Dedifferentiated amniotic fluid mesenchymal stem cell (primary cell): ENCODE measurements around the gene TTLL1.

Experiments
- DNase-seq: peaks from one replicate; pipeline ENCODE4 v3.0.0-alpha.2; 2016; ENCODE audit errors: extremely low spot score

The TTLL1 gene

DNA sequence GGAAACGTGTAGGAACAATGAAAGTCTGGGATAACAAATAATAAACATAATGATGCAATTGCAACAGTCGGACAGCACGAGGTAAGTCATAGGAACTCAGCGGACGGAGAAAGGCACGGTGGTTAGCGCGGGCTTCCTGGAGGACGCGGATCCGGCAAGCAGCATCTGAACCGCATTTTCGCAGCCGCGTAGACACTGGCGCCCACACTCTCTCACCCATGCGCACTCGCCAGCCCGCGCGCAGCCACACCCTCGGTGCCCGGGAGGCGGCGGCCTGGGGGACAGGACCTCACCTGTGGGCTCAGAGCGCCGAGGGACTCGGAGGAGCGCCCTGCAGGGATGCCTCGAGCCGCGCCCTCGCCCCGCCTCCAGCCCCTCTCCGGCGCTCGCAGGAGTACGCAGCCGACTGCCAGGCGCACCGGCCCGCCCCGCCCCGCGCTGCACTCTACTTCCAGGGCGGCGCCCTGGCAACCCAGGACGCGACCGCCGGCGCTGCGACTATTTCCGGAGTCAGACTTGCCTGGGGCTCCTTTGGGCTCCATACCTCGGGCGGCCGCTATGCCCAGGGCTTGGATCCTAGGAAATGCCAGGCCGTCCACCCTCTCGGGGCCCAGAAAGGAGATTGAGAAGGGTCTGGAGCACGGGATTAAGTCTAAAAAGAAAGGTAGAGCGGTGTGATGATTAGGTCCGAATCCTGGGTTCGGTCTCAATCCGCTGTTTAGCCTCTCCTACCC is at the start of gene TTLL1:
TSS of gene TTLL1 (minus strand) at position 408 of the 734 bp plus-strand sequence. CDS start 13,805 bp downstream, outside the sequence.
- DNase-seq, result peak; percentile 72

DNA sequence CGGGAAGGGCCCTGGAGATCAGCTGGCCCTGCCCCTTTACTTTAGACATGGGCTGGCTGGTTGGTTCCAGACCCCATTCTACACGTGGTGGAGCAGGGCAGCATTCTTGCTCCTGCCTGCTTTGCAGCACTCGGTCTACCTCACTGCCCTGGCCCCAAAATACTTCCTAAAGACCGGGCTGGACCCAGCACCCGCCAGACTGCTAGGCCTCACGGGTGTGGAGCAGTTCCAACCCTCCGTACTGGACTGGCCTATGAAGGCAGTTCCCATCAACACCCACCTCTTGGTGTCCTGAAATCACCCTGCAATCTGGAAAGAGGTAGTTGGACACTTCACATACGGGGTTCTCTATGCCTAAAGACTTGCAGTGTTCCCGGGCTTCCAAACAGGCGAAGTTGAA is 47.6 kb upstream of the TTLL1 start:
- no peak for DNase-seq

DNA sequence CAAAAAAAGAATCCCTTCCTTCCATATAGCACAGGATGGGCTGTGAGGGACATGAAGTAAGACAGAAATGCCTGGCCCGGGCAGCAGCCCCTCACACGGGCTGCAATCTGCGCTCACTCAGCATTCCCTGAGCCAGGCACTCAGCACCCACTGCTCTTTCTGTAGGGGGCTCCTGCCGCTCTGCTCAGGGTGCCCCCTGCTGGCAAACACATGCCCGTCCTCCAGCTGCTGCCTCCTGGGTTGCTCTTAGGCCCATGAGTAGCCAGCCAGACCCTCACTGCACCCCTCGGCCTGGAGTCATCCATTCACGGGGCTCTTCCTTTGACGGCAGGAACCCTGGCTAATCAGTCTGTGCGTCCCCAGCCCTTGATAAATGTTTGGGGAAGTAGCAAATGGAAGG is 47.1 kb upstream of the TTLL1 start:
- DNase-seq, result no peak

DNA sequence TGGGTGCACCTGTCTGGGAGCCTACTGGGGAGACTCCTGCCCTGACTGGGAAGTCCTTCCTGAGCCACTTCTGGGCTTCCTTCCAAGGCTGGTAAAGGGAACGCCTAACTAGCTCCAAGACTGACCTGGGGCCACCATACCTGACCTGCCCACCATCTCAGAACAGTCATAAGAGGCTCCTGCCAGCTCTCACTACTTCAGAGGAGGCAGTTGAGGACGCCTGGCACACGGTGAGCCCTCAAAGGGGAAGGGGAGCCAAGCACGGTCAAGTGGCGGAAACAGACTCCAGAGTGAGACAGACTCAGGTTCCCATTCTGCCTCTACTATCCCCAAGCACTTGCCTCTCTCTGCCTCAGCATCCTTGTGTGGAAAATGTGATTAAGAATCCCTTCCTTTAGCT is 46.4 kb upstream of the TTLL1 start:
- DNase-seq, result no peak

DNA sequence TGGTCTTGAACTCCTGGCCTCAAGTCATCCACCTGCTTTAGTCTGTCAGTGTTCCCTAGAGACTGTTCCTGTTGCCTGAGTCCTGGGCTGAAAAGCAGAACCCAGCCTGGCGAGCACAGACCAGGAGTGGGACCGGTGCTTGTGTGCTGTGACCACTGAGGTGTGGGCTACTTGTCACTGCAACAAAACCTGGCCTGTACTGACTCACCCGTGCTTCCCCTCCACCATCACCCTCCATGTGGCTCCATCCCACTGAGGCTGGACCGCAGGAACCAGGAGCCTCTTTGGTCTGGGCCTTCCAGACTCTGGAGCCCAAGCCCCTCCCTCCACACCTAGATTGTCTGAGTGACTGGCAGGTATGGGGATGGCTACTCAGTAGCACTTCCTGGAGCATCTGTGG is 45.4 kb upstream of the TTLL1 start:
- no peak for DNase-seq

DNA sequence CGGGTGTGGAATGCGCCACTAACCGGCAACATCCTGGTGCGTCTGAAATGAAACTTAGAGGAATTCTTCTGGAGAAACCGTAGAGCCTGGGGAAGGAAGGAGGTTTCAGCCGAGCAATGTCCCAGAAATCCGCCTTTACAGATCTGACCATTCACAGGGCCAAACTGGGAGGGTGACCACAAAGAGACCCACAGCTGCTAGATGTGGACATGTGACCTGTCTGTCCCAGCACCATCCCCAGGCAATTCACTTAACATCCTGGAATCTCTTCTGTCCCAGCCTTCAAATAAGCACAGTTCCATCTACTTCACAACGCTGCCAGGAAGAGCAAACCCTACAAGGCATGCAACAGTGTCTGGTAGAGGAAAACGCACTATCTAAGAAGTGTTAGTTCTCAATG is 44.2 kb upstream of the TTLL1 start:
- DNase-seq, result no peak

DNA sequence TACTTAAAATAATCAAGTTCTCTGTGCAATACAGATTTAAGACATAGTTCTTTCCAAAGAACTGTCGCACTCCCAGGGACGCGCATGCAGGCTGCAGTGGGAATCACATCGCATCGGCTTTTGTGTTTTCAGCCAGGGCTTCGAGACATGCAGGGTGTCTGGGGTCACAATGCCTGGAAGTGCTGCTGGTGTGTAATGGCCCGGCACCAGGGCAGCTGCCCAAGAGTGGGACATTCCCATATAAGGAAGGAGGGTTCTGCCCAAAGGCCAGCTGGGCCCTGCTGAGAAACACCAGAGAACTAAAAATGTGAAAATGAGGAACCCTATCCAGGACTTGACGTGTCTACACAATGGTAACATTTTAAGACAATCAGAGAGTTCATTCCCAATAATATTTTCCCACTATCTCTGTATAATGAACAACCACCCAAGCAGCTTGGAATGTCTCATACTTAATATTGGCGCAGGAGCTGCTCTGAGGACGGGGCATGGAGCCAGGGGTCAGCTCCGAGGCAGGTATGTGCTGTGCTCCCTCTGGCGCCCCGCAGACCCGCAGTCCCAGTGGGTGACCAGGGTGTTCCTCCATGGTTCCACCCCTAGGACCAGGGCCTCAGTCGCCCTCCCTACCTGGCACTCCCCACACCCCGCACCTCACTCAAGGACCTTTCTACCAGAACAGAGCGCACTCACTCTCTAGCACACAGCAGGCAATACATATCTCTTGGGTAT is 42.7 kb upstream of the TTLL1 start:
- no peak for DNase-seq

DNA sequence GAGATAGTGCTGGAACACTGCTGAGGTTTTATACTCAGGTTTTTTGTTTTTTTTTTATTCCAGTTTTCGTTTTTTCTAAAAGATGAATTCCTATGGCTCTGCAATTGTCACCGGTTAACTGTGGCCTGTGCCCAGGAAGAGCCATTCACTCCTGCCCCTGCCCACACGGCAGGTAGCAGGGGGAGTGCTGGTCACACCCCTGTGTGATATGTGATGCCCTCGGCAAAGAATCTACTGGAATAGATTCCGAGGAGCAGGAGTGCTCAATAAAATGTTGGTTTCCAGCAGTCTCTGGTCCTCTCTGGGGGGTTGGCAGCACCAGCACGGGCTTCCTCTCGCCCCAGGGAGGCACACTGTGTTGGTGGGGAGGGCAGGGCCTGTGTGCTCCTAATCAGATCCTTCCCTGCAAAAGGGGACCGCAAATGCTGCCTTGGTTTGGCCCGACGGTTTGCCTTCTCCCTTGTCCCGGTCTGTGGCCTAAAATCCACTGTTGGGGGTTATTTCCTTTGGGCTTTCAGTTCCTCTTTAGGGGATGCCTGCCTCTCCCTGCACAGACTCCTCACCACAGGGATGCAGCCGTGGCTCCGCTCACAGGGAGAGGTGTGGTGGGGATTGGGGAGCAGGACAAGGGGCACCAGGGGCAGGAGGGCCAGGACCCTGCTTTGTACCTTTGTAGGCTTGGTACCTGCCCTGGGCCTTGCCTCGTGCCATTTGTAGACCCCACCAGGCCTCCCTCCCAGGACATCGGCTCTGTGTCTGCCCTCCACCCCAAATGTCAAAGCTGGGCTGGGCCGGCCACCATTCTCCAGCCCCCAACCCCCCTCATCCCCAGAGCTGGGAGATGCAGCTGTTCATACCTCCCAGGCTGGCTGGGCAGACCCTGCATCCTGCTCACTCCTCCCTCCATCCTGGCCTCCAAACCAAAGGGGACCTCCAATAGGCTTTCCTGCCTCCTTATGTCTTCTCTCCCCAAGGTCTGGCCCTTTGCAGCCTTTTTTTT is 40.5 kb upstream of the TTLL1 start:
- no peak for DNase-seq

DNA sequence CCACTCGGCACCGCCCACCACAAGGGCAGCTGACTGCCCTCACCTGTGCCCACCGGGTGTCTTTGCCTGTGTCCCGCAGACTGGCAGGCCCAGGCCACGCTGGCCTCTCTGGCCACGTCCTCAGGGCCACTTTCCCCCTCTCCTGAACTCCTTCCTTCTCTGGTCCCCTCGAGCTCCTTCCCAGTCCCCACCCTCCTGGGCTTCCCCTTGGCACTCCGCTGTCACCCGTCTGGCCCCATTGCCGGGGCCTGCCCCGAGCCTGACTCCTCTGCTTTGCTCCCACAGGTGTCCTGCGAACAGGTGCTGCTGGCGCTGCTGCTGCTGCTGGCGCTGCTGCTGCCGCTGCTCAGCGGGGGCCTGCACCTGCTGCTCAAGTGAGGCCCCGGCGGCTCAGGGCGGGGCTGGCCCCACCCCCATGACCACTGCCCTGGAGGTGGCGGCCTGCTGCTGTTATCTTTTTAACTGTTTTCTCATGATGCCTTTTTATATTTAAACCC is 39.8 kb upstream of the TTLL1 start:
- no peak for DNase-seq

DNA sequence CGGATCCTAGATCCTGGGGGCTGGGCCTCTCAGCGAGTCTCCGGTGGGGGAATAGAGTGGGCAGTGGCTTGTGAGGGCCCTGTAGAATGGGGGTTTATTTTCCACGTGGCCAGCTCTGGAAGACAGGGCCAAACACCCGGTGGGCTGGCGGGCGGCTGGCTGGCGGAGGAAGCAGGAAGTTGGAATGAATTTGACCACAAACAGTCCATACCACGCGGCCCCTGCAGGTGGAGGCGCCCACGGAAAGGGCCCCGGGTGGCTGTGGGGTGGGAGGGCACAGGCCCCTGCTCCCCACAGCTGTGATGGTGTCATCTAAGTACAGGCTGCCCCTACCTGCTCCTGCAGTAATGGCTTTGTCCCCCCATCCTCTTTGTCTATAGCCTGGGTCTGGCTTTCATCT is 38.9 kb upstream of the TTLL1 start:
- DNase-seq, result no peak

DNA sequence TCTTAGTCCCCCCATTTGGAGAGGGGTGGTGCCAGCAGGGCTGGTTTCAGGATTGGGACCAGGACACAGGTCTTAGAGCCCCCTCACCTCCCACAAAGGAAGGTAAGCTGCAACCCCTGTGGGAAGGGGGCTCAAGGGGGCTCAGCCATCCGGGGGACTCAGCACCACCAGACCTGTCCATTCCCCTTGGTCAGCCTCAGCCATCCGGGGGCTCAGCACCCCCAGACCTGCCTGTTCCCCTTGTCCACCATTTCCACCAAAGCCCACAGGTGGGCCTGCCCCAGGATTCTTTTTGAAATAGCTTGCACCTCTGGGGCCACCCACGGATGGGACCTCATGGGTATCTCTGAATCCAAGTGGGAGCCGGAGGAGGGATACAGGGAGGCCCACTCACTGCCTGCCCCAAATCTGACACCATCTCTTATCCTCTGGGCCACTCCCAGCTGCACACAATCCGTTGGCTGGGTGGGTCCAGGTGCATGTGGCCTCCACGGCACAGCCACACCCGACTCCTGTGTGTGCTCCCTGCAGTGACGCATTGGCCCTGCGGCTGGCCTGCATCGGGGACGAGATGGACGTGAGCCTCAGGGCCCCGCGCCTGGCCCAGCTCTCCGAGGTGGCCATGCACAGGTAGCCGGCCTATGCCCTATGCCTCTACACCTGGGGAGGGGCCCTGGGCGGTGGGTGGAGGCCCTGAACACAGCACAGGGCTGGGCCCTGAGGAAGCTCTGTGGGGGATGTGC is 38.1 kb upstream of the TTLL1 start:
- DNase-seq, result no peak

DNA sequence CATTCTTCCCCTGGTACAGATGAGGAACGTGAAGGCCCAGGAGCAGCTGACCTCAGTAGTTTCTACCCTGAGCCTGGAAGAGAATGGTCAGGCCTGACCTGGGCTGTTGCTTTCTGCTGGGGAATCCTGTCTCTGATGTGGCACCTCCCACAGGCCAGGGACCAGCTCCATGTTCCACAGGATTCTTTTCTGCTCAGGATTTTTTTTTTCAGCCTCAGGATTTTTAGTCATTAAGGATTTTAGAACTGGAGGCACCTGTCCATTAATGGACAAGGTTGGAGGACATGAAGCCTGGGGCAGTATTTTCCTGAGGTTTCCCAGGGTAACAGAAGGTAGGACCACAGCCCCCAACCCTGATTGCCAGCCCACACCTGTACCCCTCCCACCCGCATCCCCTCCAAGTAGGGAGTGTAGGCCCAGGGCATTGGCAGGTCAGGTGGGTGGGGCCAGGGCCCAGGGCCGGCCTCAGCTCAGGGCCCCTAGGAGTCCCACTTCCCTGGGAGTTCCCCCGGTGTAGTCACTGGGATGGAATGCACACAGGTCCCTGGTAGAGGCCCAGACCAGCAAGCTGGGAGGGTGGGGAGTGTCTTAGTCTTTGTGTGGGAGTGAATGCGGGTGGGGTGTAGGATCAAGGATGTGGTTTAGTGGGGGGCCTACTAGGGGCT is 37.4 kb upstream of the TTLL1 start:
- peak; percentile 33 for DNase-seq

DNA sequence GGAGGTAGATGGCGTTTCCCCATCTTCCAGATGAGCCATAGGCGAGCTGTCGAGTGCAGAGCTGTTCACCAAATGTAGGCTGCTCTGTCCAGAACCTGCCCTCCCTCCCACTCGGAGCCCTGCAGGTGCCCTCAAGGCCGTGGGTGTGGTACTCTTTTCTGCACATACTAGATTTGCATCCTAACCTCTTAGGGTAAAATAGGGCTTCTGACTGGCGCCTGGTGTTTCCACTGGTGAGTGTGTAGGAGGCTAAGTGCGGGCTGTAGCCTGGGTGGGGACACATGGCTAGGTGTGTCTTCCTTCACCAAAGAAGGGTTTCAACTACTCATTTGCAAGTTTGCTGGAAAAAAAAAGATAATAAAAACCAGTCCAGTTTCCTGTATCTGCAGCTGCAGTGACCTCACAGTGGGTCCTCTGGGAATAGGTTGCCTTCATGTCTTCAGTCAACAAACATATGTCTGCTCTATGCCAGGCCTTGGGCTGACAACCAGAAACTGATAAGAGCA is 29.8 kb upstream of the TTLL1 start:
- DNase-seq, result no peak

DNA sequence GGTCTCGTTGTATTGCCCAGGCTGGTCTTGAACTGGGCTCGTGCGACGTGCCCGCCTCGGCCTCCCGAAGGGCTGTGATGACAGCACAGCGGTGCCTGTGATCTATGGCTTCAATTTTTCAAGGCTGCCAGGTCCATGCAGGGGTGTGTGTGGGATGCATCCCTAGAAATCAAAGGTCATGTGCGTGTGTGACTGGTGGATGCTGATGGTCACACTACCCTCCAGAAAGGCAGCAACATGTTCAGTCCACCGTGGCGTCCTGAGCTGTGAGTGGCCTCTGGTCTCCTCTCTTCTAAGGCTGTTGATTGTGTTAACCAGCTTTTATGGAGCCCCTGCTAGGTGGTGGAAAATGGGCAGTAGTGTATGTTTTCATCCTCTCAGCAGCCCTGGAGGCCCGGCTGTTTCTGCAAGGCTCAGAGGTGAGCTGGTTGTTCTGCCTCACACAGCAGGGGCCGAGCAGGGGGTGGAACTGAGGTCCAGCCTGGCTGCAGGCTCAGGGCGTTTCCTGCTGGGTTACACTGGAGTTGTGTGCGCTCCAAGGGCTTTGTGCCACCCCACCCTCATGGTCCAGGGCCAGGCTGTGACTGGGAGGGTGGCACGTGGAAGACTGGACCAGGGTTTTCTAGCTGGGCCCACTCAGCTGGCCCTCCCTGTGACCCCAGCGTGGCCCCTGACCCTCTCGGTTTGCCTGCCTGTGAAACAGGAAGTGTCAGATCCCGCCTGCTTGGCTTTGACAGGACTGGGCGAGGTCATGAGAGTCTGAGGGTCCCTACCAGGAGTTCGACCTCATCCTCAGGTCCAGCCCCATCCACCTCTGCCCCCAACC is 29.0 kb upstream of the TTLL1 start:
- no peak for DNase-seq

DNA sequence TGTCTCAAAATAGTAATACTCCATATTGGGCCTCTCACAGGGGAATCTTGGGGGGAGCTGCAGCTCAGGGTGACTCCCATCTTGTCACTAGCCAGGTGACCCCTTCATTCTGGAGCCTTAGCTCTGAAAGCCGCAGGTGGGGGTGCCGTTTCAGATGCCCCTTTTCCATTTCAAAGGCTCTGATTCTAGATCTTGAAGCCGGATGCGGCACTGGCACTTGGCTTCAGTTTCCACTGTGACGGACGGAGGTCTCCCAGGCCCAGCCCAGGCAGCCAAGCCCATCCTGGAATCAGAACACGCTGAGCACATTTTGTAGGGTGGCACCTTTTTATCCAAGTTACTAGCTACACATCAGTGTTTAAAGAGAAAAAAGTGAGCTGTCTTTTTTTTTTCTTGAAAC is 27.7 kb upstream of the TTLL1 start:
- DNase-seq, result no peak

DNA sequence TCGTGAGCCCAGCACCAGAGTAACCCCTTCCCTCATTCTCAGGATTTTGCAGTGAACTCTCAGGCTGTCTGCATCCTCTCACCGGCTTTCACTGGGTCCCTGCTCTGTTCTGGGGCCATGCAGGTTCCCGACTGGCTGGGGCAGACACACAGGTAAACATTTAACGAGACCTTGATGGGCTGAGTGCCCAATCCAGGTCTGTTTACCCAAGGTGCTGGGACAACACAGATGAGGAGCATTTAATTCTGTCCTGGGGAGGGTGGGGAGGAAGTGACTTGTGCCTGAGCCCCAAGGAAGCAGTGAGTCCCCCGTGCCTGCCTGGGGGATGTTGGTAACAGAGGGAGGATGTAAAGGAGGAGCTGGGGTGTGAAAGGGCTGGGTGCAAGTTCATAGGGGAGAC is 25.8 kb upstream of the TTLL1 start:
- DNase-seq, result no peak

DNA sequence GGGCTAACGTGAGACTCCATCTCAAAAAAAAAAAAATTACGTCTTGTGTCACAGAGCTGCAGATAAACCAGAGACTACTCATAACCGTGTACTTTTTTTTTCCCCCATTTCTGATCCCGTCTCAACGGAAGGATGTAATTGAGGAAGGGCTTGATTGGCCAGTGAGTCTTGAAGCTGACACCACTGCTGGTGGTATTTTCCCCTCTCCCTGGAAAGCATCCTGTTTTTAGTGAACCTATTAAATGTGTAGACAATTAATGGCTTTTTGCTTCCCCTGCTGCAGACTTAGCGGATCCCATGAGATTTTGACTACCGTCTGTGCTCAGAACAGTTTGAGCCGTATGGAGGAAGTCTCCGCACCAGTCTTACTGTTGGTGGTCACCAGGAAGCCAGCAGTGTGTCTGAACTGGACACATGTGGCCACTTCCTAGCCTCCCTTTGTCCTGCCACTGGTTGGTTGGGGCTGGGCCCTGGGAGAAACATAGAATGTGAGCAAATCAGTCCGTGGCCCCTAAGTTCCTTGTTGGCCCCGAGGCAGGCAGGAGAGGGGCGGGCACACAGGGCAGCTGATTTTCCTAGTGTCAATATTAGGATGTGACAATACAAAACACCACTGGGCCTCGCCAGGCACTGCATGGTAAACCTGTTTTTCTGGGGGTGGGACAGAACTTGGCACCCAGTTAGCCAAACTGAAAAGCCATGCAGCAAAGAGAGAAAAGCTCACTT is 24.5 kb upstream of the TTLL1 start:
- DNase-seq, result no peak

DNA sequence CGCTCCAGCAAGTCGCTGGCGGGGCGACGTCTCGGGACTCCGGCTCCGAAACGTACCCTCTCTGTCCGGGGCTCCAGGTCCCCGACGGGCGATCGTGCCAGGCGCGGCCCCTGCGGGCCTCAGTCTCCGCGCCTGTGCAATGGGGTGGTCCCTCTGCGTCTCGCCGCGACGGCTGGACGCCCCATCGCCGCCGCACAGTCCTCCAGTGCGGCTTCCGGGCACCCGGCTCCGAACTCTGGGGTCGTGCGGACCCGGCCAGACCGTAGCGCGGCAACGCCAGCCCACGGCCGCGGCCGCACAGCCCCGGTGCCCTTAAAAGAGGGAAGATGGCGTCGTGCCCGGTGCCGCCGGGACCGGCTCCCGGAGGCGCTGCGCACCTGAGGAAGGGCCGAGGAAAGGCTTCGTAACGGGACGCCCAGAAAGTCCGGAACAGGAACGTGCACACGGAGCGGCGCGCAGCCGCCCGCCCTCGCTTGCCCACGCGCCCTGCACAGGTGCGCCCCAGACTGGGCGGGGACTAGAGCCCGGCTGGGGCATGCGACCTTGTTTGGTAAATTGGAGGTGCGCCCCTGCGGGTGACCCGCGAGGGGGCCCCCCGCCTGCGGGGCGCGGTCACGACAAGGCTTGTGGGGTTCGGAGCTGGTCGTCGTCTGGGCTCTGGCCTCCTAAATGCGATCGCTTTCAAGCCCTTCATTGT is 21.9 kb upstream of the TTLL1 start:
- DNase-seq, result no peak
